Measurements from ENCODE around the gene APCDD1L.

- no peak for TF ChIP-seq POLR2AphosphoS5 (IDR thresholded peaks at IDR 0.05; ENCODE audit: low read depth, low read length)
- no peak for TF ChIP-seq TAF1 (IDR thresholded peaks at IDR 0.05; ENCODE audit: low read depth, low read length)
- TF ChIP-seq POLR2A (IDR thresholded peaks at IDR 0.05; ENCODE audit: low read depth, low read length): no peak
- no peak for TF ChIP-seq POU2F2 (IDR thresholded peaks at IDR 0.05; ENCODE audit: low read depth, low read length)
These were observed 85.9 kb downstream of the APCDD1L start for GRCh38 chr20:58429303-58429702.

Data from GM12891 (cell line).